A549 (cell line): ENCODE results near the gene ATP13A3.

Source experiments
- BHLHE40 ChIP-seq: IDR thresholded peaks from 2 replicates; pipeline ENCODE4 v1.6.1; 2012; ENCODE audit warnings: low read depth, low read length, inconsistent platforms
- CTCF ChIP-seq: fragments of >200 bp; sonication (Bioruptor Twin); formaldehyde crosslinking; IDR thresholded peaks from 3 replicates; pipeline ENCODE4 v1.5.1; 2016
- E2F6 ChIP-seq: IDR thresholded peaks from 2 replicates; pipeline ENCODE4 v1.6.1; 2012; ENCODE audit warnings: low read depth, borderline replicate concordance
- ESRRA ChIP-seq: fragments of 150-350 bp; IDR thresholded peaks from 2 replicates; pipeline ENCODE4 v1.6.1; 2014; ENCODE audit warnings: mild to moderate bottlenecking, low read length, borderline replicate concordance
- HOXA7 ChIP-seq: fragments of 250-450 bp; sonication (Bioruptor Pico); IDR thresholded peaks from 2 replicates; pipeline ENCODE4 v1.5.0; 2020; ENCODE audit warnings: mild to moderate bottlenecking, moderate library complexity
- REST ChIP-seq: fragments of 200-600 bp; sonication (generic); IDR thresholded peaks from 2 replicates; pipeline ENCODE4 v1.6.1; 2016; ENCODE audit warnings: antibody characterized with exemption, mild to moderate bottlenecking, moderate library complexity
- RFX5 ChIP-seq: fragments of 450-650 bp; IDR thresholded peaks from 2 replicates; pipeline ENCODE4 v1.7.1; 2014; ENCODE audit warnings: antibody characterized with exemption, mild to moderate bottlenecking, moderate library complexity
- ZFP36 ChIP-seq: fragments of 450-650 bp; IDR thresholded peaks from 2 replicates; pipeline ENCODE4 v1.6.1; 2014; ENCODE audit warnings: borderline replicate concordance; ENCODE audit not compliant: partially characterized antibody

GRCh38 chr3:194460566-194460965 lies 26.2 kb downstream of the ATP13A3 start:
- no peak for TF ChIP-seq CTCF
- no peak for TF ChIP-seq REST
- no peak for TF ChIP-seq RFX5
- TF ChIP-seq HOXA7, result no peak
- no peak for TF ChIP-seq BHLHE40
- no peak for TF ChIP-seq ESRRA
- no peak for TF ChIP-seq E2F6
- no peak for TF ChIP-seq ZFP36
